Small intestine (tissue), 7 donors: ENCODE measurements around the gene FADS1. TPM values are rescaled to one million over a fixed set of nuclear protein-coding genes. Genes with fewer than 3 reads are reported as not detected.

Experiments used
- DNase-seq, 2 donors: peaks; one replicate each; pipeline versions ENCODE4 v3.0.0 to v3.0.0-alpha.2; 2013
- FAIRE-seq: peaks from 2 replicates; lab custom pipeline; 2012; peaks lifted over from hg19 to GRCh38; lab: Jason Lieb, UNC
- H3K27ac ChIP-seq, 3 donors: one replicate each; pipeline ENCODE4 v1.5.1; 2013; ENCODE audit warnings: low read length in 2 of 3, mild to moderate bottlenecking in 2 of 3, control low read depth in 1 of 3, inconsistent platforms in 1 of 3, low read depth in 1 of 3, moderate library complexity in 1 of 3
- H3K27me3 ChIP-seq, 3 donors: one replicate each; pipeline ENCODE4 v1.6.1; 2013; ENCODE audit warnings: low read length in 3 of 3, inconsistent platforms in 1 of 3; ENCODE audit not compliant: control insufficient read depth in 3 of 3, insufficient read depth in 3 of 3
- H3K36me3 ChIP-seq, 3 donors: one replicate each; pipeline ENCODE4 v1.6.1; 2013; ENCODE audit warnings: low read length in 3 of 3, inconsistent platforms in 1 of 3, low read depth in 1 of 3, mild to moderate bottlenecking in 1 of 3, moderate library complexity in 1 of 3; ENCODE audit not compliant: control insufficient read depth in 3 of 3, insufficient read depth in 2 of 3
- H3K4me1 ChIP-seq, 3 donors: one replicate each; pipeline ENCODE4 v1.6.1; 2013; ENCODE audit warnings: low read length in 2 of 3, inconsistent platforms in 1 of 3, low read depth in 1 of 3, mild to moderate bottlenecking in 1 of 3, moderate library complexity in 1 of 3; ENCODE audit not compliant: control insufficient read depth in 3 of 3, insufficient read depth in 2 of 3
- H3K4me3 ChIP-seq, 3 donors: one replicate each; pipeline ENCODE4 v1.5.1; 2013; ENCODE audit warnings: low read length in 3 of 3, control low read depth in 1 of 3, inconsistent platforms in 1 of 3, low read depth in 1 of 3, mild to moderate bottlenecking in 1 of 3, moderate library complexity in 1 of 3
- H3K9me3 ChIP-seq, 2 donors: one replicate each; pipeline ENCODE4 v1.6.1; 2013; ENCODE audit warnings: low read depth in 1 of 2, low read length in 1 of 2; ENCODE audit not compliant: control insufficient read depth in 2 of 2, insufficient read depth in 1 of 2
- WGBS, 3 donors: extraction: QIAGEN DNeasy Blood & Tissue Kit; methylation state at CpG; one replicate each; pipeline ENCODE4 v1.1.7; 2013; 5-methylcytosine and 5-hydroxymethylcytosine counted together
- polyA plus RNA-seq, 4 donors: library from polyadenylated mRNA; stranded (reverse) in 3 of 4; unstranded in 1 of 4; fragments of 200-250 nt in 3 of 4; fragments of 120-200 nt in 1 of 4; gene quantifications; one replicate each; pipeline versions ENCODE4 v1.2.1 to v1.2.3, GENCODE V29; 2013
- donor health status: healthy with polysubstance abuse.
- donor health status: control.
- donor health status: control.
- donor health status: Bipolar disorder and iron deficiency.
- donor health status: healthy.

The FADS1 gene
- polyA plus RNA-seq, 4 donors = 0.45 to 15.9 (median 2.1) TPM

DNA sequence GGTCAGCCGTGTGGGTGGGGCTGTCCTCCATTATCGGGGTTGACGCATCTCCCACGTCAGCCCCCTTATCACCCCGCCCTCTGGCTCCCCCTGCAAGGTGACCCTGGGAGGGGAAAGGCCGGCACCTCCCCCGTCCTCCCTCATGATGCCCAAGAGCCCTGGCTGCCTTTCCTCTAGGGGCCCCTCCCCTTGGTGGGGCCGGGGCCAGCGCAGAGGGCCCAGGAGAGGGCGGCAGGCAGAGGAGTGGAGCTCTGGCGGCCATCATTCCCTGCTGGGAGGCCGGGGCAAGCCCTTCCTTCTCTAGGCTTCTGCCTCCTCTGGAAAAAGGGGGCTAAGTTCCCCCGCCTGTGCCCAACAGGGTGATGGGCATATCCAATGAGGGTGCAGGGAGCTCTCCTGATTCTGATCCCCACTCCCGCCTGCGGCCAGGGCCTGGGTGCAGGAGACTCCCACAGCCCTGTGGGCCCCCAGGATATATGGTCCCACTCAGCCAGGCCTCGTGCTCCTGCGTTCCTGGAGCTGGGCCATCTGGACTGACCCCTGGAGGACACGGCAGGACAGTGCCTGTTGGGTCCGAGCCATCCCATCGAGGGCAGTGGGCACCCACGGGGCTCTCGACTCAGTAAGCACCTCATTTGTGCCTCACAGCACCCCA is 52.1 kb downstream of the FADS1 start:
- Histone ChIP-seq H3K4me3 (no peak overlapping the region), H3K4me1 (peaks cover 0 to 62% (median 0%) of the 10 kb centered on the region in 3 donors), H3K27me3 (no peaks in the 10 kb centered on the region), H3K9me3 (no peaks in the 10 kb centered on the region), H3K27ac (peak overlapping the region in 1 of 3 donors; percentile 67), H3K36me3 (peaks cover 0 to 71% (median 0%) of the 10 kb centered on the region in 3 donors)
- DNase-seq (peak; percentile 46 to 64), FAIRE-seq (no peak)
- WGBS, 3 donors = 49 to 58% (median 54%) methylated on average over 20 to 22 of the region's 22 CpGs

DNA sequence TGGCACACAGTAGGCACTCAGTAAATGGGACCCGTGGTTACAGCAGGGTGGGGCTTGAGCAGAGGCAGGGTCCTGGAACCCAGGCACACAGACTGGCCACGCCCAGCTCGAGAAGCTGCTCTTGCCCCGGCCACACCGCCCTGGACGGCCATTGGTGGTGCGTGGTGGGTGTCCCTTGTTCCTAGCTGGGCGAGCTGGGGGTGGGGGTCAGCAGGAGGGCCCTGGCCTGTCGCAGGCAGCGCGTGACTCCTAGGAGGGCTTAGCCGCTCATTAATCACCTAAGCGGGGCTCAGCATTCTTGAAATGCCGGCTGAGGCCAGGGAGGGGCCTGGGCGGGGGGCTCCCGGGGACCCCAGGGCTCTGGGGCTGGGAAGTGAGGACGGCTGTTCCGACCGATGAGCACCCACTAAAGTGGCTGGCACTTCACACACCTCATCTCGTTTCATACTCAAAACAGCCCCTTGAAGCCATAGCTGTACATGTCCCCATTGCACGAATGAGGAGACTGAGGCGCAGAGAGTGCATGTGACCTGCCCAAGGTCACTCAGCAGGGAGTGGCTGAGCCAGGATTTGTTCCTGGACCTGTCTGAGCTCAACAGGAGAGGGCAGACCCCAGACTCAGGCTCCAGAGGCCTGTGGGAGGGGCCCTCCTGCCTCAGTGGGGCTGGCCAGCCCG is 52.7 kb downstream of the FADS1 start:
- peaks cover 0 to 67% (median 0%) of the 10 kb centered on the region in 3 donors for H3K36me3 ChIP-seq
- H3K4me3 ChIP-seq = no peak overlapping the region
- FAIRE-seq (no peak), DNase-seq (no peak)
- 76 to 77% (median 76%) methylated on average over 23 of the region's 23 CpGs for WGBS, 3 donors
- H3K4me1 ChIP-seq = peaks cover 0 to 55% (median 0%) of the 10 kb centered on the region in 3 donors
- H3K27ac ChIP-seq = peak overlapping the region in 1 of 3 donors; percentile 67
- no peaks in the 10 kb centered on the region for H3K27me3 ChIP-seq
- H3K9me3 ChIP-seq = no peaks in the 10 kb centered on the region

DNA sequence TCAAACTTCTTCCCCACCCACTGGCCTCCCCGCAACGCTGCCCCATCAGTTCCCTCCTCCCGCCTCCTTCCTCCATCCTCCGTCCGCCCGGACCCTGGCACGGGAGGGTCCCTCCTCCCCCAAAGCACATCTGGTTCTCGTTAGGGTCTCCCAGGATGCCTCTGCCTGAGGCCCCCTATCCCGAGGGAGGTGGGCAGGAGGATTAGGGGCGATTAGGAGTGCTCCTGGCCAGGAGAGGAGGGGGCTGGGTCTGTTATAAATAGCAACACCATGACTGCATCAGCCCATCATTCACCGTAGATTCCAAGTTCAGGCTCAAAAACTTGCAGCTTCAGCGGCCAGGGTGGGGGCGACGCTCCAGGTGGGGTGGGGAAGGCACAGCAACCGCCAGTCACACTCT is 54.0 kb downstream of the FADS1 start:
- H3K27ac ChIP-seq = peak overlapping the region in 1 of 3 donors; percentile 18
- H3K9me3 ChIP-seq = no peaks in the 10 kb centered on the region
- FAIRE-seq (no peak), DNase-seq (no peak)
- peaks cover 0 to 54% (median 2%) of the 10 kb centered on the region in 3 donors for H3K4me1 ChIP-seq
- H3K4me3 ChIP-seq = no peak overlapping the region
- no peaks in the 10 kb centered on the region for H3K27me3 ChIP-seq
- H3K36me3 ChIP-seq = peaks cover 0 to 69% (median 0%) of the 10 kb centered on the region in 3 donors
- WGBS, 3 donors = 49 to 85% (median 75%) methylated on average over 14 to 15 of the region's 15 CpGs

DNA sequence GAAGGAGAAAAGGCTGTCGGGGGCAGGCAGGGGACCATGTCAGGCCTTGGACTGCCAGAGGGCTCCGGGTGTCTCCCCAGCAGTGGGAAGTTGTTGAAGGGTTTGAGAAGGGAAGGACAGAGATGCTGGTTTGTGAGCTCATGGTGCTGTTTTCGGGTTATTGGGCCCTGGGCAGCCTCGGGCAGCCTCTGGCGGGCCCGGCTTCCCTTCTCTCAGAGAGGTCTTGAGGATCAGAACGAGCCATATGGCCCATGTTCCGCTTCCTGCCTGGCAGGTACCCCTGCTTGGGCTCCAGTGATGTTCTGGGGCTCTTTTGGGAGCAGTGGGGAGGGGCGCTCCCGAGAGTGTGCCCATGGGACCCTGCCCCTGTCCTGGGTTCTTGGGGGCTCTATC is 54.6 kb downstream of the FADS1 start:
- Histone ChIP-seq H3K36me3 (peaks cover 0 to 71% (median 0%) of the 10 kb centered on the region in 3 donors), H3K4me3 (no peak overlapping the region), H3K4me1 (peaks cover 0 to 58% (median 3%) of the 10 kb centered on the region in 3 donors), H3K27ac (no peak overlapping the region), H3K9me3 (no peaks in the 10 kb centered on the region), H3K27me3 (no peaks in the 10 kb centered on the region)
- 78 to 89% (median 78%) methylated on average over 9 to 10 of the region's 10 CpGs for WGBS, 3 donors
- DNase-seq (no peak), FAIRE-seq (no peak)

DNA sequence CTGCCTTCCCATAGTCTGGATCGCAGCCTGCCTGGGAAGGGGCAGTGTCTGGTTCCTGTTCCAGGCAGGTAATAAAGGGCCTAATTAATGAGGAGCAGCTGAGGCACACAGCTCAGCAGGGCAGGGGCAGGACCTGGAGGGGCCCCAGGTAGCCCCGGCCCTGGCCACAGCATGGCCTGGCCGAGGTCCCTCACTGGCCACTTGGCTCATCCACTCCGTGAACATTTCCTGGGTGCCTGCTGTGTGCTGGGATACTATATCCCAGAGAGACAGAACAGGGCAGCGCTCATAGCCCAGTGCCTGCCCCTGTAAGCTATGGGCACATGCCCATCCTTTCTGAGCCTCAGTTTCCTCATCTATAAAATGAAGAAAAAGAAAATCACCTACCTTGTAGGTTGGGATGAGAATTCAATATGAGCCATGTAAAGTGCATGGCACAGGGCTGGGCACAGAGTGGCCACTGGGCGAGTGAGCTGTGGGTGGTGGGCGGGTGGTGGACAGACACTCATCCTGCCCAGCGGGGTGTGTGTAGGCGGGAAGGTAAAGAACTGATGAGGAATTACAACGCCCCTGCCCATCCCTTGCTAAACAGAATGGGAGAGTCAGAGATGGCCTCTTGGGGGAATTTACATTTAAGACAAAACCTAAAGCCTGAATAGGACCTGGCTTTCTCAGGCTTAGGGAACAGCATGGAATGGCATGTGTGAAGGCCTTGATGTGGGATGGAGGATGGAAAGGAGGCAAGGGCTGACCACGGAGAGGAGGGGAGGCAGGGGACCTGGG is 55.2 kb downstream of the FADS1 start:
- Histone ChIP-seq H3K4me1 (peaks cover 0 to 56% (median 3%) of the 10 kb centered on the region in 3 donors), H3K9me3 (no peaks in the 10 kb centered on the region), H3K27ac (no peak overlapping the region), H3K4me3 (no peak overlapping the region), H3K36me3 (peaks cover 0 to 67% (median 0%) of the 10 kb centered on the region in 3 donors), H3K27me3 (no peaks in the 10 kb centered on the region)
- FAIRE-seq = no peak
- 75 to 82% (median 80%) methylated on average over 11 of the region's 11 CpGs for WGBS, 3 donors
- DNase-seq = no peak

DNA sequence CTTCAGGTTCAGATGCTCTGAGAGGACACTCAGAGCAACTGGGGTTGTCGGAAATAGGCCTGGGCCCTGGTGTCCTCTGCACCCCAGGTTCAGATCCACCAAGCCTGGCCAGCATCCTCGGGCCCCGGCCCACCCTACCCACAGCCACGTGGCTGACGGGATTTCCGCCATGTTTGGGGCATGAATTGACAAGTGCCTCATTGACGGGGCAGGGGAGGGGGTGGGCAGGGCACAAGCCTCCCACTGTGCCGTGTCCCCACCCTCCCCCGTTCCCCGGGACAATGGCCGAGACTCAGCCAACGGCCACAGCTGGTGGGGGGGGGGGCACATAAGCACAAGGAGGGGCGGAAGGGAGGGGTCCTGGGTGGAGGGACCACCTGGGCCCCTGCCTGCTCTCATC is 55.9 kb downstream of the FADS1 start:
- no peak overlapping the region for H3K4me3 ChIP-seq
- no peaks in the 10 kb centered on the region for H3K27me3 ChIP-seq
- peaks cover 0 to 64% (median 0%) of the 10 kb centered on the region in 3 donors for H3K36me3 ChIP-seq
- no peak overlapping the region for H3K27ac ChIP-seq
- no peaks in the 10 kb centered on the region for H3K9me3 ChIP-seq
- DNase-seq (no peak), FAIRE-seq (no peak)
- peaks cover 3 to 57% (median 5%) of the 10 kb centered on the region in 3 donors for H3K4me1 ChIP-seq
- 71 to 80% (median 74%) methylated on average over 7 to 13 of the region's 13 CpGs for WGBS, 3 donors

DNA sequence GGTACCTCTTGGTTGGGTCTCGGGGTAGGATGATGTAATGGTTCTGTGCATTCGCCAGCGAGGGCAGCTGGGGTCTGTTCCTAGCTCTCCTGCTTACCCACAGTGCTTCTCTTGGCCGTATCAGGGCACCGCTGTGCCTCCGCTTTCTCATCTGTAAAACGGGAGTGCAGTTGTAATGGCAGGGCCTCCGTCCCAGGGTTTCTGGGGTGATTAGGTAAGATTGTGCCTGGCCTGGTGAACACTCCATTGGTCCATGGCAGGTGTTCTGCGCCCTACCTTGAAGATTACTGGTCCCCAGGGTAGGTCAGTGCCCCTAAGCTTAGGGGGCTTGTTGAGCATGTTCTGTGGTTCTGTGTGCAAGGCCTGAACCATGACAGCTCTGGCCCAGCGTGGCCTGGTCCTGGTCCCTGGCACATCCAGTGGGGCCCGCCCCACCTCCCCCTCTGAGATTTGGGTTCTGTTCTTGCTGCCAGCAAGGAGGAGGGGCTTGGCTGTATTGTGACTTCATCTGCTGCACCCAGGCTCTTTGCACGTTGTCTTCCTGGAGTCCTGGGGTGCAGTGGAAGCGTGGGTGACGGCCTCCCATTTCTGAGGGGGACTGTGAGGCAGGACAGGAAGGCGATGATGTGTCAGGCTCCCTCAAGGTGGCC is 59.5 kb downstream of the FADS1 start:
- Histone ChIP-seq H3K4me1 (peaks cover 3 to 61% (median 6%) of the 10 kb centered on the region in 3 donors), H3K27ac (peak overlapping the region; percentile 92 to 95 (median 95))

More for the DNA sequence above, 59.5 kb downstream of the FADS1 start:
- Histone ChIP-seq H3K4me3 (peak overlapping the region in 1 of 3 donors; percentile 25), H3K36me3 (peaks cover 0 to 54% (median 0%) of the 10 kb centered on the region in 3 donors), H3K27me3 (no peaks in the 10 kb centered on the region), H3K9me3 (no peaks in the 10 kb centered on the region)
- WGBS, 3 donors = 25 to 61% (median 47%) methylated on average over 15 of the region's 15 CpGs
- DNase-seq (peak in 1 of 2 donors; percentile 50), FAIRE-seq (no peak)
